Measurements from ENCODE around the gene DLG3.
"Not testable (repeated sequence)": the region's sequence is repeated elsewhere in the genome, so short reads cannot be mapped to it uniquely, and the experiment has no call there.

Gene DLG3

GRCh38 chrX:70444326-70444945, at the start of gene DLG3:
TSS of gene DLG3 (plus strand) at chrX:70444835. CDS start at chrX:70445202, 367 bp downstream.
- peak; percentile 48 to 79 (median 61) for DNase-seq

- DNase-seq, result no peak
These were observed 45.7 kb upstream of the DLG3 start for GRCh38 chrX:70398899-70399298.

- DNase-seq, result not testable (repeated sequence)
These were observed 44.5 kb upstream of the DLG3 start for GRCh38 chrX:70400181-70400580.

- DNase-seq, result no peak
These were observed 41.9 kb upstream of the DLG3 start for GRCh38 chrX:70402721-70403120.

GRCh38 chrX:70405003-70405402, 39.6 kb upstream of the DLG3 start:
- DNase-seq, result no peak

- DNase-seq, result no peak
These were observed 33.7 kb upstream of the DLG3 start for GRCh38 chrX:70410921-70411320.

- DNase-seq, result no peak
These were observed 33.2 kb upstream of the DLG3 start for GRCh38 chrX:70411475-70411874.

GRCh38 chrX:70421618-70422017, 23.0 kb upstream of the DLG3 start:
- no peak for DNase-seq

GRCh38 chrX:70422851-70423341, 21.7 kb upstream of the DLG3 start, which contains the start of gene GDPD2:
TSS of gene GDPD2 (plus strand) at chrX:70423314. CDS start at chrX:70424985, 1,671 bp downstream.
- peak; percentile 13 to 50 (median 26) for DNase-seq

GRCh38 chrX:70423936-70424675, 20.5 kb upstream of the DLG3 start:
- no peak for DNase-seq

- DNase-seq, result no peak
These were observed 19.8 kb upstream of the DLG3 start for GRCh38 chrX:70424801-70425200.

- no peak for DNase-seq
These were observed 18.1 kb upstream of the DLG3 start for GRCh38 chrX:70426286-70427278.

GRCh38 chrX:70427365-70427764, 17.3 kb upstream of the DLG3 start:
- DNase-seq, result no peak

GRCh38 chrX:70429759-70430158, 14.9 kb upstream of the DLG3 start:
- DNase-seq, result no peak

GRCh38 chrX:70432936-70433847, 11.4 kb upstream of the DLG3 start:
- DNase-seq, result no peak

GRCh38 chrX:70433848-70434351, 10.7 kb upstream of the DLG3 start:
- peak; percentile 57 to 81 (median 60) for DNase-seq

GRCh38 chrX:70434352-70434866, 10.2 kb upstream of the DLG3 start:
- peak; percentile 83 to 92 (median 84) for DNase-seq

GRCh38 chrX:70434914-70435586, 9.6 kb upstream of the DLG3 start:
- no peak for DNase-seq

- DNase-seq, result peak in 1 of 3 experiments; percentile 33
These were observed 8.3 kb upstream of the DLG3 start for GRCh38 chrX:70436343-70436742.

- DNase-seq, result no peak
These were observed 7.6 kb upstream of the DLG3 start for GRCh38 chrX:70437011-70437410.

All from NCI-H1417 (cell line).